CD4-positive, CD25-positive, alpha-beta regulatory T cell (primary cell): ENCODE measurements around the gene FRY. TPM values are rescaled to one million over a fixed set of nuclear protein-coding genes. Genes with fewer than 3 reads are reported as not detected.
"Not testable (repeated sequence)": the region's sequence is repeated elsewhere in the genome, so short reads cannot be mapped to it uniquely, and the experiment has no call there.

Experiments used
- ATAC-seq, 2 donors: fragments of 150-1000 bp; cut with Tn5 transposase; one replicate each; pipeline ENCODE4 v1.10.0; 2021; ENCODE audit warnings: low read depth in 2 of 2, moderate number of reproducible peaks in 2 of 2, moderate library complexity in 1 of 2
- DNase-seq, 3 donors: peaks; one replicate each; pipeline versions ENCODE4 v3.0.0 to v3.0.0-alpha.2; 2012 to 2022; ENCODE audit warnings: mixed read lengths in 1 of 3
- H3K27ac ChIP-seq: one replicate; pipeline ENCODE4 v1.7.0; 2013; ENCODE audit warnings: mild to moderate bottlenecking, low read length; ENCODE audit not compliant: insufficient read depth, poor library complexity, severe bottlenecking
- H3K27me3 ChIP-seq: one replicate; pipeline ENCODE4 v1.7.0; 2013; ENCODE audit warnings: low read length; ENCODE audit not compliant: control insufficient read depth, insufficient read depth
- H3K36me3 ChIP-seq: one replicate; pipeline ENCODE4 v1.7.0; 2013; ENCODE audit warnings: mild to moderate bottlenecking, low read length, moderate library complexity; ENCODE audit not compliant: control insufficient read depth, insufficient read depth
- H3K4me1 ChIP-seq: 2 replicates; pipeline ENCODE4 v1.7.0; 2013; ENCODE audit warnings: mild to moderate bottlenecking, low read length; ENCODE audit not compliant: insufficient read depth, control insufficient read depth, poor library complexity, severe bottlenecking
- H3K4me3 ChIP-seq: one replicate; pipeline ENCODE4 v1.7.0; 2013; ENCODE audit warnings: low read depth, mild to moderate bottlenecking, low read length, moderate library complexity
- H3K9me3 ChIP-seq, 2 experiments: 1 replicate in 1 of 2; 2 replicates in 1 of 2; pipeline ENCODE4 v1.7.0; 2013; ENCODE audit warnings: low read length in 2 of 2, mild to moderate bottlenecking in 1 of 2, moderate library complexity in 1 of 2; ENCODE audit not compliant: control insufficient read depth in 2 of 2
- H3K27ac Mint-ChIP-seq, 3 donors: one replicate each; pipeline ENCODE4 v1.8.0; 2020 to 2022; ENCODE audit warnings: mild to moderate bottlenecking in 3 of 3, mixed read lengths in 3 of 3, moderate library complexity in 2 of 3
- H3K27me3 Mint-ChIP-seq: one replicate; pipeline ENCODE4 v1.8.0; 2022; ENCODE audit warnings: mild to moderate bottlenecking, mixed read lengths
- H3K36me3 Mint-ChIP-seq: one replicate; pipeline ENCODE4 v1.8.0; 2020; ENCODE audit warnings: mixed read lengths
- H3K4me1 Mint-ChIP-seq, 4 donors: one replicate each; pipeline ENCODE4 v1.8.0; 2020 to 2022; ENCODE audit warnings: mixed read lengths in 4 of 4, mild to moderate bottlenecking in 1 of 4
- H3K4me3 Mint-ChIP-seq, 4 donors: one replicate each; pipeline ENCODE4 v1.8.0; 2020 to 2022; ENCODE audit warnings: mild to moderate bottlenecking in 4 of 4, mixed read lengths in 4 of 4, moderate library complexity in 3 of 4
- H3K9me3 Mint-ChIP-seq, 7 donors: one replicate each; pipeline ENCODE4 v1.8.0; 2020 to 2022; ENCODE audit warnings: mixed read lengths in 7 of 7, mild to moderate bottlenecking in 3 of 7, moderate library complexity in 2 of 7
- polyA plus RNA-seq, 4 donors: library from polyadenylated mRNA; unstranded; fragments of 300-500 nt; fragmentation: Illumina TruSeq; gene quantifications; one replicate each; pipeline ENCODE4 v1.2.3, GENCODE V29; 2021
- total RNA-seq: library from RNA; stranded (reverse); gene quantifications from one replicate; pipeline ENCODE4 v1.2.3, GENCODE V29; 2022

Gene FRY
- total and polyA plus RNA-seq, 5 donors from 2014 or later, result 0.96 to 12.8 (median 1.0) TPM

GRCh38 chr13:32051156-32051555, 19.6 kb downstream of the FRY start:
- H3K4me1 Mint-ChIP-seq, result peaks cover 0 to 26% (median 4%) of the 10 kb centered on the region in 4 donors
- peaks cover 4% of the 10 kb centered on the region for H3K27me3 Mint-ChIP-seq
- H3K4me1 ChIP-seq, result no peaks in the 10 kb centered on the region
- no peak overlapping the region for H3K27ac ChIP-seq
- no peaks in the 10 kb centered on the region for H3K36me3 ChIP-seq
- no peak overlapping the region for H3K27ac Mint-ChIP-seq
- H3K9me3 Mint-ChIP-seq, result peaks cover 0 to 5% (median 0%) of the 10 kb centered on the region in 7 donors
- H3K4me3 Mint-ChIP-seq, result no peak overlapping the region
- ATAC-seq (no peak), DNase-seq (no peak)
- H3K27me3 ChIP-seq, result no peaks in the 10 kb centered on the region
- H3K36me3 Mint-ChIP-seq, result peaks cover 3% of the 10 kb centered on the region
- no peaks in the 10 kb centered on the region for H3K9me3 ChIP-seq
- H3K4me3 ChIP-seq, result no peak overlapping the region

- H3K27ac Mint-ChIP-seq, result no peak overlapping the region
- no peaks in the 10 kb centered on the region for H3K27me3 ChIP-seq
- no peak overlapping the region for H3K4me3 Mint-ChIP-seq
- H3K4me1 ChIP-seq, result no peaks in the 10 kb centered on the region
- H3K9me3 Mint-ChIP-seq, result peaks cover 0 to 2% (median 0%) of the 10 kb centered on the region in 7 donors
- no peak overlapping the region for H3K4me3 ChIP-seq
- no peaks in the 10 kb centered on the region for H3K9me3 ChIP-seq
- DNase-seq, result no peak
- H3K36me3 ChIP-seq, result no peaks in the 10 kb centered on the region
- ATAC-seq, result no peak
- H3K36me3 Mint-ChIP-seq, result no peaks in the 10 kb centered on the region
- peaks cover 4% of the 10 kb centered on the region for H3K27me3 Mint-ChIP-seq
- peaks cover 0 to 10% (median 0%) of the 10 kb centered on the region in 4 donors for H3K4me1 Mint-ChIP-seq
- no peak overlapping the region for H3K27ac ChIP-seq
Observed at GRCh38 chr13:32056316-32056715, 24.7 kb downstream of the FRY start.

GRCh38 chr13:32057325-32057724, 25.8 kb downstream of the FRY start:
- not testable (repeated sequence) for H3K27ac Mint-ChIP-seq, H3K9me3 Mint-ChIP-seq, H3K36me3 Mint-ChIP-seq, H3K36me3 ChIP-seq, H3K27me3 Mint-ChIP-seq, DNase-seq, H3K27ac ChIP-seq, H3K4me1 ChIP-seq, H3K27me3 ChIP-seq, H3K4me3 Mint-ChIP-seq, H3K9me3 ChIP-seq, H3K4me1 Mint-ChIP-seq, ATAC-seq, H3K4me3 ChIP-seq

- Mint-ChIP-seq H3K4me1 (no peaks in the 10 kb centered on the region), H3K9me3 (peaks cover 0 to 2% (median 0%) of the 10 kb centered on the region in 7 donors), H3K4me3 (no peak overlapping the region), H3K27ac (no peak overlapping the region), H3K27me3 (peaks cover 4% of the 10 kb centered on the region), H3K36me3 (no peaks in the 10 kb centered on the region)
- ATAC-seq (no peak), DNase-seq (no peak)
- Histone ChIP-seq H3K27ac (no peak overlapping the region), H3K27me3 (peaks cover 2% of the 10 kb centered on the region), H3K9me3 (no peaks in the 10 kb centered on the region), H3K4me1 (no peaks in the 10 kb centered on the region), H3K36me3 (no peaks in the 10 kb centered on the region), H3K4me3 (no peak overlapping the region)
Observed at GRCh38 chr13:32059511-32059984, 28.0 kb downstream of the FRY start.

- Histone ChIP-seq H3K27me3 (peaks cover 2% of the 10 kb centered on the region), H3K4me1 (no peaks in the 10 kb centered on the region), H3K9me3 (no peaks in the 10 kb centered on the region), H3K36me3 (no peaks in the 10 kb centered on the region), H3K27ac (no peak overlapping the region), H3K4me3 (no peak overlapping the region)
- Mint-ChIP-seq H3K27ac (no peak overlapping the region), H3K4me1 (no peaks in the 10 kb centered on the region), H3K27me3 (peaks cover 3% of the 10 kb centered on the region), H3K9me3 (peaks cover 0 to 2% (median 0%) of the 10 kb centered on the region in 7 donors), H3K36me3 (no peaks in the 10 kb centered on the region), H3K4me3 (no peak overlapping the region)
- no peak for DNase-seq
- no peak for ATAC-seq
Observed at GRCh38 chr13:32060401-32060878, 28.9 kb downstream of the FRY start.

- no peaks in the 10 kb centered on the region for H3K4me1 ChIP-seq
- H3K27ac ChIP-seq, result no peak overlapping the region
- no peaks in the 10 kb centered on the region for H3K36me3 ChIP-seq
- H3K4me3 Mint-ChIP-seq, result no peak overlapping the region
- H3K4me3 ChIP-seq, result no peak overlapping the region
- H3K27ac Mint-ChIP-seq, result no peak overlapping the region
- no peaks in the 10 kb centered on the region for H3K9me3 ChIP-seq
- ATAC-seq (no peak), DNase-seq (no peak)
- no peaks in the 10 kb centered on the region for H3K4me1 Mint-ChIP-seq
- peaks cover 0 to 2% (median 0%) of the 10 kb centered on the region in 7 donors for H3K9me3 Mint-ChIP-seq
- H3K27me3 Mint-ChIP-seq, result no peaks in the 10 kb centered on the region
- no peaks in the 10 kb centered on the region for H3K36me3 Mint-ChIP-seq
- H3K27me3 ChIP-seq, result peaks cover 2% of the 10 kb centered on the region
Observed at GRCh38 chr13:32063619-32064233, 32.2 kb downstream of the FRY start.

- H3K9me3 ChIP-seq, result no peaks in the 10 kb centered on the region
- Mint-ChIP-seq H3K36me3 (no peaks in the 10 kb centered on the region), H3K9me3 (peaks cover 0 to 9% (median 2%) of the 10 kb centered on the region in 7 donors), H3K4me1 (no peaks in the 10 kb centered on the region), H3K27ac (no peak overlapping the region), H3K27me3 (no peaks in the 10 kb centered on the region), H3K4me3 (no peak overlapping the region)
- H3K27ac ChIP-seq, result no peak overlapping the region
- DNase-seq, result no peak
- H3K36me3 ChIP-seq, result no peaks in the 10 kb centered on the region
- no peaks in the 10 kb centered on the region for H3K27me3 ChIP-seq
- no peak for ATAC-seq
- no peak overlapping the region for H3K4me3 ChIP-seq
- no peaks in the 10 kb centered on the region for H3K4me1 ChIP-seq
Observed at GRCh38 chr13:32067149-32067961, 35.8 kb downstream of the FRY start.
